ENCODE data around the gene EPB42.

GRCh38 chr15:43232289-43232874 is 11.6 kb upstream of the EPB42 start:
- TF ChIP-seq CTCF (IDR thresholded peaks at IDR 0.05; ENCODE audit: poor library complexity) (no peak), EZH2 (IDR thresholded peaks at IDR 0.05; ENCODE audit: borderline replicate concordance) (no peak)
